HEK293 (cell line): ENCODE data around the gene MBLAC2.

Experiments used
- HOXA7 ChIP-seq: sonication (generic); formaldehyde crosslinking; IDR thresholded peaks from 2 replicates; pipeline ENCODE4 v1.8.1; 2022; ENCODE audit warnings: missing genetic modification reagents, borderline replicate concordance
- KLF8 ChIP-seq: fragments of 450-650 bp; formaldehyde crosslinking; IDR thresholded peaks from 2 replicates; pipeline ENCODE4 v1.5.1; 2016; ENCODE audit warnings: missing biosample characterization, missing genetic modification characterization
- MZF1 ChIP-seq: fragments of 450-650 bp; formaldehyde crosslinking; IDR thresholded peaks from 2 replicates; pipeline ENCODE4 v1.5.1; 2017; ENCODE audit warnings: missing biosample characterization, missing genetic modification characterization, borderline replicate concordance
- REPIN1 ChIP-seq: fragments of 450-650 bp; formaldehyde crosslinking; IDR thresholded peaks from 2 replicates; pipeline ENCODE4 v1.5.1; 2017; ENCODE audit warnings: missing biosample characterization, missing genetic modification characterization, low read depth
- SP7 ChIP-seq: fragments of 450-650 bp; formaldehyde crosslinking; IDR thresholded peaks from 2 replicates; pipeline ENCODE4 v1.5.1; 2016; ENCODE audit warnings: missing biosample characterization, missing genetic modification characterization
- WT1 ChIP-seq: fragments of 450-650 bp; formaldehyde crosslinking; IDR thresholded peaks from 2 replicates; pipeline ENCODE4 v1.5.1; 2016; ENCODE audit warnings: missing biosample characterization, missing genetic modification characterization
- ZFP69B ChIP-seq: fragments of 450-650 bp; formaldehyde crosslinking; IDR thresholded peaks from 2 replicates; pipeline ENCODE4 v1.5.1; 2016; ENCODE audit warnings: missing biosample characterization, missing genetic modification characterization
- ZNF324 ChIP-seq: fragments of 450-650 bp; formaldehyde crosslinking; IDR thresholded peaks from 2 replicates; pipeline ENCODE4 v1.5.1; 2016; ENCODE audit warnings: missing biosample characterization, missing genetic modification characterization
- ZNF394 ChIP-seq: fragments of 450-650 bp; formaldehyde crosslinking; IDR thresholded peaks from 2 replicates; pipeline ENCODE4 v1.5.1; 2016; ENCODE audit warnings: missing biosample characterization, missing genetic modification characterization, mild to moderate bottlenecking, moderate library complexity, borderline replicate concordance
- ZNF501 ChIP-seq: fragments of 450-650 bp; formaldehyde crosslinking; IDR thresholded peaks from 2 replicates; pipeline ENCODE4 v1.5.1; 2016; ENCODE audit warnings: missing biosample characterization, missing genetic modification characterization
- ZNF544 ChIP-seq: fragments of 450-650 bp; formaldehyde crosslinking; IDR thresholded peaks from 2 replicates; pipeline ENCODE4 v1.5.0; 2017; ENCODE audit warnings: missing biosample characterization, missing genetic modification characterization
- ZNF561 ChIP-seq: fragments of 450-650 bp; IDR thresholded peaks from 2 replicates; pipeline ENCODE4 v1.5.1; 2018; ENCODE audit warnings: missing biosample characterization, missing genetic modification characterization, borderline replicate concordance
- ZNF600 ChIP-seq: fragments of 450-650 bp; formaldehyde crosslinking; IDR thresholded peaks from 2 replicates; pipeline ENCODE4 v1.5.1; 2016; ENCODE audit warnings: missing biosample characterization, missing genetic modification characterization
- TF ChIP-seq, protein P1 (sequence below): fragments of 450-650 bp; formaldehyde crosslinking; IDR thresholded peaks from 2 replicates; pipeline ENCODE4 v1.5.1; 2016; ENCODE audit warnings: missing biosample characterization, missing genetic modification characterization
- TF ChIP-seq, protein P2 (sequence below): fragments of 450-650 bp; formaldehyde crosslinking; IDR thresholded peaks from 2 replicates; pipeline ENCODE4 v1.5.1; 2016; ENCODE audit warnings: missing biosample characterization, missing genetic modification characterization
- TF ChIP-seq, protein P3 (sequence below): fragments of 450-650 bp; formaldehyde crosslinking; IDR thresholded peaks from 2 replicates; pipeline ENCODE4 v1.5.1; 2016; ENCODE audit warnings: missing biosample characterization, missing genetic modification characterization
- TF ChIP-seq, protein P4 (sequence below): fragments of 450-650 bp; IDR thresholded peaks from 2 replicates; pipeline ENCODE4 v1.5.1; 2018; ENCODE audit warnings: missing biosample characterization, missing genetic modification characterization
- TF ChIP-seq, protein P5 (sequence below): fragments of 450-650 bp; formaldehyde crosslinking; IDR thresholded peaks from 2 replicates; pipeline ENCODE4 v1.5.1; 2016; ENCODE audit warnings: missing biosample characterization, missing genetic modification characterization
- TF ChIP-seq, protein P6 (sequence below): fragments of 450-650 bp; formaldehyde crosslinking; IDR thresholded peaks from 2 replicates; pipeline ENCODE4 v1.5.1; 2017; ENCODE audit warnings: missing biosample characterization, missing genetic modification characterization

Gene MBLAC2

DNA sequence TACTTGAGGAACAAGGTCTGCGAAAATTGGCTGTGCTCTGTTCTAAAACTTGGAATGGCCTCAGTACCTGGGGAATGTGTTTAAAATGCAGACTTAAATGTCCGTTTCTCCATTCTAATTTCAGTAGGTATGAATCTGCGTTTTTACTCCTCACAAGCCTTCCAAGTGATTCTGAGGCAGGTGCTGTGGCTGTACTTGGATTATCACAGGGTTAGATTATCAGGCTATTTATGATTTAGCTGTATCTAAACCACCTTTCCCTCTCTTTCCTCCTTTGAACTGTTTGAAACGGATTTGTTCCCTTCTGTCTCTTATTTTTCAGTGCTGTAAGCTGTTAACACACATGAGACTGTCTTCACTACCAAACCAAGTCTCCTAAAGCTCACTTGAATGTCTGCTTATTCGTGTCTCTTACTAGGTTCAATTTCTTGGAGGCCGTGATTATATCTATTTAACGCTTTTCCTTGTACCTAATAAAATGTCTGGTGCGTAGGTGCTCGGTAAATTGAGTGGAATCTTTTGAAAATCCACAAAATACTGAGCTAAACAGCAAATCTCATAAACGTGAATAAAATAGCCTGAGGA, 64.3 kb downstream of the MBLAC2 start (continued):
- peak; percentile 17; the same call in 1 of the 2 replicates for TF ChIP-seq SP7 (tag by site-specific recombination)
- TF ChIP-seq ZNF544 (tag by site-specific recombination): no peak
- TF ChIP-seq HOXA7 (CRISPR knock-in tag): no peak
- TF ChIP-seq, protein P1, sequence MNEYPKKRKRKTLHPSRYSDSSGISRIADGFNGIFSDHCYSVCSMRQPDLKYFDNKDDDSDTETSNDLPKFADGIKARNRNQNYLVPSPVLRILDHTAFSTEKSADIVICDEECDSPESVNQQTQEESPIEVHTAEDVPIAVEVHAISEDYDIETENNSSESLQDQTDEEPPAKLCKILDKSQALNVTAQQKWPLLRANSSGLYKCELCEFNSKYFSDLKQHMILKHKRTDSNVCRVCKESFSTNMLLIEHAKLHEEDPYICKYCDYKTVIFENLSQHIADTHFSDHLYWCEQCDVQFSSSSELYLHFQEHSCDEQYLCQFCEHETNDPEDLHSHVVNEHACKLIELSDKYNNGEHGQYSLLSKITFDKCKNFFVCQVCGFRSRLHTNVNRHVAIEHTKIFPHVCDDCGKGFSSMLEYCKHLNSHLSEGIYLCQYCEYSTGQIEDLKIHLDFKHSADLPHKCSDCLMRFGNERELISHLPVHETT (tag by site-specific recombination): peak; percentile 44; the same call in 1 of the 2 replicates
- TF ChIP-seq, protein P2, sequence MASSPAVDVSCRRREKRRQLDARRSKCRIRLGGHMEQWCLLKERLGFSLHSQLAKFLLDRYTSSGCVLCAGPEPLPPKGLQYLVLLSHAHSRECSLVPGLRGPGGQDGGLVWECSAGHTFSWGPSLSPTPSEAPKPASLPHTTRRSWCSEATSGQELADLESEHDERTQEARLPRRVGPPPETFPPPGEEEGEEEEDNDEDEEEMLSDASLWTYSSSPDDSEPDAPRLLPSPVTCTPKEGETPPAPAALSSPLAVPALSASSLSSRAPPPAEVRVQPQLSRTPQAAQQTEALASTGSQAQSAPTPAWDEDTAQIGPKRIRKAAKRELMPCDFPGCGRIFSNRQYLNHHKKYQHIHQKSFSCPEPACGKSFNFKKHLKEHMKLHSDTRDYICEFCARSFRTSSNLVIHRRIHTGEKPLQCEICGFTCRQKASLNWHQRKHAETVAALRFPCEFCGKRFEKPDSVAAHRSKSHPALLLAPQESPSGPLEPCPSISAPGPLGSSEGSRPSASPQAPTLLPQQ (tag by site-specific recombination): peak; percentile 23
- 0 out of 2 replicates have a peak, but pooled peaks have one; percentile 16 for TF ChIP-seq WT1 (tag by site-specific recombination)
- TF ChIP-seq, protein P3, sequence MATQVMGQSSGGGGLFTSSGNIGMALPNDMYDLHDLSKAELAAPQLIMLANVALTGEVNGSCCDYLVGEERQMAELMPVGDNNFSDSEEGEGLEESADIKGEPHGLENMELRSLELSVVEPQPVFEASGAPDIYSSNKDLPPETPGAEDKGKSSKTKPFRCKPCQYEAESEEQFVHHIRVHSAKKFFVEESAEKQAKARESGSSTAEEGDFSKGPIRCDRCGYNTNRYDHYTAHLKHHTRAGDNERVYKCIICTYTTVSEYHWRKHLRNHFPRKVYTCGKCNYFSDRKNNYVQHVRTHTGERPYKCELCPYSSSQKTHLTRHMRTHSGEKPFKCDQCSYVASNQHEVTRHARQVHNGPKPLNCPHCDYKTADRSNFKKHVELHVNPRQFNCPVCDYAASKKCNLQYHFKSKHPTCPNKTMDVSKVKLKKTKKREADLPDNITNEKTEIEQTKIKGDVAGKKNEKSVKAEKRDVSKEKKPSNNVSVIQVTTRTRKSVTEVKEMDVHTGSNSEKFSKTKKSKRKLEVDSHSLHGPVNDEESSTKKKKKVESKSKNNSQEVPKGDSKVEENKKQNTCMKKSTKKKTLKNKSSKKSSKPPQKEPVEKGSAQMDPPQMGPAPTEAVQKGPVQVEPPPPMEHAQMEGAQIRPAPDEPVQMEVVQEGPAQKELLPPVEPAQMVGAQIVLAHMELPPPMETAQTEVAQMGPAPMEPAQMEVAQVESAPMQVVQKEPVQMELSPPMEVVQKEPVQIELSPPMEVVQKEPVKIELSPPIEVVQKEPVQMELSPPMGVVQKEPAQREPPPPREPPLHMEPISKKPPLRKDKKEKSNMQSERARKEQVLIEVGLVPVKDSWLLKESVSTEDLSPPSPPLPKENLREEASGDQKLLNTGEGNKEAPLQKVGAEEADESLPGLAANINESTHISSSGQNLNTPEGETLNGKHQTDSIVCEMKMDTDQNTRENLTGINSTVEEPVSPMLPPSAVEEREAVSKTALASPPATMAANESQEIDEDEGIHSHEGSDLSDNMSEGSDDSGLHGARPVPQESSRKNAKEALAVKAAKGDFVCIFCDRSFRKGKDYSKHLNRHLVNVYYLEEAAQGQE (tag by site-specific recombination): peak; percentile 63; the same call in 1 of the 2 replicates
- TF ChIP-seq ZNF561: 0 out of 2 replicates have a peak, but pooled peaks have one; percentile 75
- TF ChIP-seq, protein P4, sequence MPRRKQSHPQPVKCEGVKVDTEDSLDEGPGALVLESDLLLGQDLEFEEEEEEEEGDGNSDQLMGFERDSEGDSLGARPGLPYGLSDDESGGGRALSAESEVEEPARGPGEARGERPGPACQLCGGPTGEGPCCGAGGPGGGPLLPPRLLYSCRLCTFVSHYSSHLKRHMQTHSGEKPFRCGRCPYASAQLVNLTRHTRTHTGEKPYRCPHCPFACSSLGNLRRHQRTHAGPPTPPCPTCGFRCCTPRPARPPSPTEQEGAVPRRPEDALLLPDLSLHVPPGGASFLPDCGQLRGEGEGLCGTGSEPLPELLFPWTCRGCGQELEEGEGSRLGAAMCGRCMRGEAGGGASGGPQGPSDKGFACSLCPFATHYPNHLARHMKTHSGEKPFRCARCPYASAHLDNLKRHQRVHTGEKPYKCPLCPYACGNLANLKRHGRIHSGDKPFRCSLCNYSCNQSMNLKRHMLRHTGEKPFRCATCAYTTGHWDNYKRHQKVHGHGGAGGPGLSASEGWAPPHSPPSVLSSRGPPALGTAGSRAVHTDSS (tag by site-specific recombination): peak; percentile 40; the same call in 1 of the 2 replicates
- TF ChIP-seq, protein P5, sequence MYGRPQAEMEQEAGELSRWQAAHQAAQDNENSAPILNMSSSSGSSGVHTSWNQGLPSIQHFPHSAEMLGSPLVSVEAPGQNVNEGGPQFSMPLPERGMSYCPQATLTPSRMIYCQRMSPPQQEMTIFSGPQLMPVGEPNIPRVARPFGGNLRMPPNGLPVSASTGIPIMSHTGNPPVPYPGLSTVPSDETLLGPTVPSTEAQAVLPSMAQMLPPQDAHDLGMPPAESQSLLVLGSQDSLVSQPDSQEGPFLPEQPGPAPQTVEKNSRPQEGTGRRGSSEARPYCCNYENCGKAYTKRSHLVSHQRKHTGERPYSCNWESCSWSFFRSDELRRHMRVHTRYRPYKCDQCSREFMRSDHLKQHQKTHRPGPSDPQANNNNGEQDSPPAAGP: peak; percentile 72; the same call in 1 of the 2 replicates
- TF ChIP-seq ZNF324 (tag by site-specific recombination): 0 out of 2 replicates have a peak, but pooled peaks have one; percentile 24
- TF ChIP-seq KLF8 (tag by site-specific recombination): 0 out of 2 replicates have a peak, but pooled peaks have one; percentile 25
- 0 out of 2 replicates have a peak, but pooled peaks have one; percentile 14 for TF ChIP-seq ZNF394 (tag by site-specific recombination)
- TF ChIP-seq ZNF501 (tag by site-specific recombination): peak; percentile 70
- peak; percentile 38 for TF ChIP-seq ZNF600 (tag by site-specific recombination)
- TF ChIP-seq, protein P6, sequence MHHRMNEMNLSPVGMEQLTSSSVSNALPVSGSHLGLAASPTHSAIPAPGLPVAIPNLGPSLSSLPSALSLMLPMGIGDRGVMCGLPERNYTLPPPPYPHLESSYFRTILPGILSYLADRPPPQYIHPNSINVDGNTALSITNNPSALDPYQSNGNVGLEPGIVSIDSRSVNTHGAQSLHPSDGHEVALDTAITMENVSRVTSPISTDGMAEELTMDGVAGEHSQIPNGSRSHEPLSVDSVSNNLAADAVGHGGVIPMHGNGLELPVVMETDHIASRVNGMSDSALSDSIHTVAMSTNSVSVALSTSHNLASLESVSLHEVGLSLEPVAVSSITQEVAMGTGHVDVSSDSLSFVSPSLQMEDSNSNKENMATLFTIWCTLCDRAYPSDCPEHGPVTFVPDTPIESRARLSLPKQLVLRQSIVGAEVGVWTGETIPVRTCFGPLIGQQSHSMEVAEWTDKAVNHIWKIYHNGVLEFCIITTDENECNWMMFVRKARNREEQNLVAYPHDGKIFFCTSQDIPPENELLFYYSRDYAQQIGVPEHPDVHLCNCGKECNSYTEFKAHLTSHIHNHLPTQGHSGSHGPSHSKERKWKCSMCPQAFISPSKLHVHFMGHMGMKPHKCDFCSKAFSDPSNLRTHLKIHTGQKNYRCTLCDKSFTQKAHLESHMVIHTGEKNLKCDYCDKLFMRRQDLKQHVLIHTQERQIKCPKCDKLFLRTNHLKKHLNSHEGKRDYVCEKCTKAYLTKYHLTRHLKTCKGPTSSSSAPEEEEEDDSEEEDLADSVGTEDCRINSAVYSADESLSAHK (tag by site-specific recombination): 0 out of 2 replicates have a peak, but pooled peaks have one; percentile 35
- TF ChIP-seq ZFP69B (tag by site-specific recombination): peak; percentile 12; the same call in 1 of the 2 replicates
- TF ChIP-seq MZF1 (tag by site-specific recombination): no peak
- TF ChIP-seq REPIN1 (tag by site-specific recombination): 0 out of 2 replicates have a peak, but pooled peaks have one; percentile 71
